NOMO-1 treated with dmso at 0.1 percent for 144 hours (cell line): Measurements from ENCODE around the gene CALHM4.

ENCODE experiments used
- DNase-seq: peaks from one replicate; lab custom pipeline; 2025; ENCODE audit not compliant: unreplicated experiment; lab: John Stamatoyannopoulos, UW

Gene CALHM4

GRCh38 chr6:116536216-116536621 is 17.3 kb upstream of the CALHM4 start:
- no peak for DNase-seq

GRCh38 chr6:116542426-116542825 is 11.1 kb upstream of the CALHM4 start:
- no peak for DNase-seq

- DNase-seq = no peak
These were observed 10.4 kb upstream of the CALHM4 start for GRCh38 chr6:116543149-116543548.

GRCh38 chr6:116545651-116546050 is 7.9 kb upstream of the CALHM4 start, which contains the start of gene TRAPPC3L:
Gene TRAPPC3L, minus strand, starts transcription at chr6:116545684. Its CDS starts 170 bp downstream, at chr6:116545514.
- no peak for DNase-seq

GRCh38 chr6:116547358-116547757 is 6.2 kb upstream of the CALHM4 start:
- no peak for DNase-seq

GRCh38 chr6:116550796-116551195 is 2.8 kb upstream of the CALHM4 start:
- no peak for DNase-seq

- DNase-seq = no peak
These were observed 2.5 kb downstream of the CALHM4 start for GRCh38 chr6:116556065-116556464.

GRCh38 chr6:116556814-116557415 is 3.4 kb downstream of the CALHM4 start:
- no peak for DNase-seq

- DNase-seq = no peak
These were observed 4.3 kb downstream of the CALHM4 start for GRCh38 chr6:116557893-116558292.

- DNase-seq = no peak
These were observed 6.6 kb downstream of the CALHM4 start for GRCh38 chr6:116560130-116560529.

GRCh38 chr6:116561377-116562018 is 7.9 kb downstream of the CALHM4 start:
- peak; percentile 13 for DNase-seq

- no peak for DNase-seq
These were observed 8.5 kb downstream of the CALHM4 start for GRCh38 chr6:116562019-116562403.

GRCh38 chr6:116562614-116563013 is 9.1 kb downstream of the CALHM4 start:
- DNase-seq = no peak

- DNase-seq = no peak
These were observed 10.3 kb downstream of the CALHM4 start for GRCh38 chr6:116563830-116564229.

- no peak for DNase-seq
These were observed 10.8 kb downstream of the CALHM4 start for GRCh38 chr6:116564311-116564710.

GRCh38 chr6:116564921-116565872 is 11.6 kb downstream of the CALHM4 start:
- no peak for DNase-seq

- no peak for DNase-seq
These were observed 14.6 kb downstream of the CALHM4 start for GRCh38 chr6:116568111-116568510.

GRCh38 chr6:116568821-116569755 is 15.5 kb downstream of the CALHM4 start:
- DNase-seq = no peak

GRCh38 chr6:116570856-116571682 is 17.5 kb downstream of the CALHM4 start, which contains the start of gene RWDD1:
Gene RWDD1, plus strand, starts transcription at chr6:116571504. Its CDS starts 79 bp downstream, at chr6:116571583.
- peak; percentile 99 for DNase-seq

- DNase-seq = no peak
These were observed 18.1 kb downstream of the CALHM4 start for GRCh38 chr6:116571683-116572000.
